ENCODE data around the gene GAS7.

GAS7 gene

GRCh38 chr17:10198509-10199249 is at the start of gene GAS7:
GAS7 (minus strand) TSS chr17:10198606.
- peak within 1 kb of the TSS; percentile 25 for H3K4me3 ChIP-seq (ENCODE audit: low read depth, low read length)
- TF ChIP-seq CTCF (IDR thresholded peaks at IDR 0.05; ENCODE audit: low read depth, low read length, missing control alignments) = no peak
- DNase-seq (ENCODE audit: low read depth) = no peak

- DNase-seq (ENCODE audit: low read depth) = no peak
- no peak for TF ChIP-seq CTCF (IDR thresholded peaks at IDR 0.05; ENCODE audit: low read depth, low read length, missing control alignments)
- H3K4me3 ChIP-seq (ENCODE audit: low read depth, low read length) = no peak overlapping the region
Observed at GRCh38 chr17:10247810-10248209, 49.4 kb upstream of the GAS7 start.

- DNase-seq (ENCODE audit: low read depth) = no peak
Observed at GRCh38 chr17:10243883-10244844, 45.8 kb upstream of the GAS7 start.

GRCh38 chr17:10241781-10242180 is 43.4 kb upstream of the GAS7 start:
- no peak for TF ChIP-seq CTCF (IDR thresholded peaks at IDR 0.05; ENCODE audit: low read depth, low read length, missing control alignments)
- no peak overlapping the region for H3K4me3 ChIP-seq (ENCODE audit: low read depth, low read length)
- no peak for DNase-seq (ENCODE audit: low read depth)

More at GRCh38 chr17:10243883-10244844, 45.8 kb upstream of the GAS7 start:
- no peak for TF ChIP-seq CTCF (IDR thresholded peaks at IDR 0.05; ENCODE audit: low read depth, low read length, missing control alignments)
- no peak overlapping the region for H3K4me3 ChIP-seq (ENCODE audit: low read depth, low read length)

- no peak for DNase-seq (ENCODE audit: low read depth)
- no peak overlapping the region for H3K4me3 ChIP-seq (ENCODE audit: low read depth, low read length)
- no peak for TF ChIP-seq CTCF (IDR thresholded peaks at IDR 0.05; ENCODE audit: low read depth, low read length, missing control alignments)
Observed at GRCh38 chr17:10238661-10239060, 40.3 kb upstream of the GAS7 start.

GRCh38 chr17:10234033-10234432 is 35.6 kb upstream of the GAS7 start:
- H3K4me3 ChIP-seq (ENCODE audit: low read depth, low read length) = no peak overlapping the region
- TF ChIP-seq CTCF (IDR thresholded peaks at IDR 0.05; ENCODE audit: low read depth, low read length, missing control alignments) = no peak
- no peak for DNase-seq (ENCODE audit: low read depth)

Data from GM12864 (cell line).